ENCODE measurements around the gene URB1. TPM values are rescaled to one million over a fixed set of nuclear protein-coding genes. Genes with fewer than 3 reads are reported as not detected.

The URB1 gene
- total and polyA plus RNA-seq, 4 donors = 3.7 to 17.6 (median 11.4) TPM

- TF ChIP-seq CTCF (IDR thresholded peaks at IDR 0.05; ENCODE audit: control extremely low read depth, extremely low read depth) = no peak
- no peak overlapping the region for H3K9ac ChIP-seq (ENCODE audit: insufficient read depth in 1 of 2, low read length in 2 of 2)
- no peaks in the 10 kb centered on the region for H3K27me3 ChIP-seq (ENCODE audit: control insufficient read depth in 3 of 3, insufficient read depth in 3 of 3, low read length in 2 of 3)
- ATAC-seq (ENCODE audit: insufficient read depth, low FRiP score) = no peak
- no peak for DNase-seq
- H3K36me3 ChIP-seq (ENCODE audit: control insufficient read depth in 4 of 4, insufficient read depth in 4 of 4, low read length in 4 of 4) = peaks cover 0 to 22% (median 7%) of the 10 kb centered on the region in 4 donors
- no peak overlapping the region for H3K27ac ChIP-seq (ENCODE audit: low read depth in 1 of 2, low read length in 1 of 2)
- 92 to 95% methylated on average over 7 of the region's 7 CpGs for WGBS, 2 donors
- no peak overlapping the region for H3K4me3 ChIP-seq
- no peaks in the 10 kb centered on the region for H3K4me1 ChIP-seq (ENCODE audit: control insufficient read depth in 5 of 5, insufficient read depth in 5 of 5, low read length in 5 of 5)
- H3K9me3 ChIP-seq (ENCODE audit: control insufficient read depth in 4 of 4, insufficient read depth in 3 of 4, low read length in 3 of 4) = no peaks in the 10 kb centered on the region
These were observed 82.8 kb downstream of the URB1 start for GRCh38 chr21:32309906-32310460.

- no peak overlapping the region for H3K27ac ChIP-seq (ENCODE audit: low read depth in 1 of 2, low read length in 1 of 2)
- no peak overlapping the region for H3K4me3 ChIP-seq
- H3K9me3 ChIP-seq (ENCODE audit: control insufficient read depth in 4 of 4, insufficient read depth in 3 of 4, low read length in 3 of 4) = no peaks in the 10 kb centered on the region
- 96 to 97% methylated on average over 10 of the region's 10 CpGs for whole genome bisulfite sequencing, 2 donors
- no peak for DNase-seq
- H3K9ac ChIP-seq (ENCODE audit: insufficient read depth in 1 of 2, low read length in 2 of 2) = no peak overlapping the region
- no peaks in the 10 kb centered on the region for H3K27me3 ChIP-seq (ENCODE audit: control insufficient read depth in 3 of 3, insufficient read depth in 3 of 3, low read length in 2 of 3)
- peaks cover 0 to 16% (median 3%) of the 10 kb centered on the region in 4 donors for H3K36me3 ChIP-seq (ENCODE audit: control insufficient read depth in 4 of 4, insufficient read depth in 4 of 4, low read length in 4 of 4)
- no peak for TF ChIP-seq CTCF (IDR thresholded peaks at IDR 0.05; ENCODE audit: control extremely low read depth, extremely low read depth)
- H3K4me1 ChIP-seq (ENCODE audit: control insufficient read depth in 5 of 5, insufficient read depth in 5 of 5, low read length in 5 of 5) = no peaks in the 10 kb centered on the region
- no peak for ATAC-seq (ENCODE audit: insufficient read depth, low FRiP score)
These were observed 84.1 kb downstream of the URB1 start for GRCh38 chr21:32308696-32309095.

GRCh38 chr21:32307706-32308105 lies 85.1 kb downstream of the URB1 start:
- no peak for DNase-seq
- no peak for ATAC-seq (ENCODE audit: insufficient read depth, low FRiP score)
- H3K9ac ChIP-seq (ENCODE audit: insufficient read depth in 1 of 2, low read length in 2 of 2) = no peak overlapping the region
- H3K4me3 ChIP-seq = no peak overlapping the region
- H3K36me3 ChIP-seq (ENCODE audit: control insufficient read depth in 4 of 4, insufficient read depth in 4 of 4, low read length in 4 of 4) = peaks cover 0 to 13% (median 3%) of the 10 kb centered on the region in 4 donors
- H3K27me3 ChIP-seq (ENCODE audit: control insufficient read depth in 3 of 3, insufficient read depth in 3 of 3, low read length in 2 of 3) = no peaks in the 10 kb centered on the region
- no peak for TF ChIP-seq CTCF (IDR thresholded peaks at IDR 0.05; ENCODE audit: control extremely low read depth, extremely low read depth)
- H3K9me3 ChIP-seq (ENCODE audit: control insufficient read depth in 4 of 4, insufficient read depth in 3 of 4, low read length in 3 of 4) = no peaks in the 10 kb centered on the region
- H3K27ac ChIP-seq (ENCODE audit: low read depth in 1 of 2, low read length in 1 of 2) = no peak overlapping the region
- no peaks in the 10 kb centered on the region for H3K4me1 ChIP-seq (ENCODE audit: control insufficient read depth in 5 of 5, insufficient read depth in 5 of 5, low read length in 5 of 5)
- WGBS, 2 donors = 92 to 97% methylated on average over 4 of the region's 4 CpGs
